K562 (cell line): ENCODE measurements around the gene GFI1B. TPM values are rescaled to one million over a fixed set of nuclear protein-coding genes. Genes with fewer than 3 reads are reported as not detected.

ENCODE experiments used
- ATF4 ChIP-seq: fragments of 450-650 bp; formaldehyde crosslinking; IDR thresholded peaks from 2 replicates; pipeline ENCODE4 v1.4.0; 2022; ENCODE audit warnings: mild to moderate bottlenecking, moderate library complexity
- BCL6 ChIP-seq: fragments of 250-450 bp; sonication (Bioruptor Pico); IDR thresholded peaks from 2 replicates; pipeline ENCODE4 v1.4.0; 2020
- CC2D1A ChIP-seq: fragments of 450-650 bp; IDR thresholded peaks from 2 replicates; pipeline ENCODE4 v1.6.1; 2017; ENCODE audit warnings: mild to moderate bottlenecking
- CSDE1 ChIP-seq, 2 experiments: fragments of 450-650 bp; IDR thresholded peaks; 2 replicates each; pipeline ENCODE4 v1.6.1; 2016; ENCODE audit warnings: mild to moderate bottlenecking in 1 of 2
- CXXC5 ChIP-seq: fragments of 250-450 bp; sonication (Bioruptor Pico); IDR thresholded peaks from 2 replicates; pipeline ENCODE4 v1.8.0; 2022; ENCODE audit warnings: inconsistent platforms, mild to moderate bottlenecking, moderate library complexity
- DACH1 ChIP-seq: fragments of 450-650 bp; IDR thresholded peaks from 2 replicates; pipeline ENCODE4 v1.6.1; 2018; ENCODE audit not compliant: partially characterized antibody
- DPF2 ChIP-seq: fragments of 450-650 bp; IDR thresholded peaks from 2 replicates; pipeline ENCODE4 v1.6.1; 2016
- ELF1 ChIP-seq: fragments of 200-800 bp; sonication (Bioruptor generic); IDR thresholded peaks from 2 replicates; pipeline ENCODE4 v1.6.1; 2016; ENCODE audit warnings: missing genetic modification characterization, missing compliant biosample characterization
- ESRRA ChIP-seq: fragments of 450-650 bp; IDR thresholded peaks from 2 replicates; pipeline ENCODE4 v1.6.1; 2014; ENCODE audit warnings: low read depth, mild to moderate bottlenecking, moderate library complexity, borderline replicate concordance
- HNRNPLL ChIP-seq: fragments of 200-400 bp; formaldehyde crosslinking; IDR thresholded peaks from 2 replicates; pipeline ENCODE4 v1.6.1; 2017; ENCODE audit warnings: low read length, low read depth, mild to moderate bottlenecking; ENCODE audit not compliant: poor library complexity, severe bottlenecking
- NR2C2 ChIP-seq, 2 experiments: fragments of 200-800 bp in 1 of 2; sonication (Bioruptor generic) in 1 of 2; sonication (generic) in 1 of 2; formaldehyde crosslinking in 1 of 2; IDR thresholded peaks; 2 replicates each; pipeline versions ENCODE4 v1.6.1 to v1.8.0; 2016 to 2022; ENCODE audit warnings: mild to moderate bottlenecking in 1 of 2, missing compliant biosample characterization in 1 of 2, missing genetic modification characterization in 1 of 2, missing genetic modification reagents in 1 of 2
- PKNOX1 ChIP-seq: fragments of 450-650 bp; IDR thresholded peaks from 2 replicates; pipeline ENCODE4 v1.6.1; 2016
- RFX5 ChIP-seq: IDR thresholded peaks from 2 replicates; pipeline ENCODE4 v1.6.1; 2011; ENCODE audit warnings: low read depth, mild to moderate bottlenecking, improper control_type of control experiment, low read length
- TFE3 ChIP-seq: fragments of 450-650 bp; formaldehyde crosslinking; IDR thresholded peaks from 2 replicates; pipeline ENCODE4 v1.4.0; 2020; ENCODE audit warnings: mild to moderate bottlenecking, mixed read lengths
- TSC22D4 ChIP-seq: fragments of 450-650 bp; IDR thresholded peaks from 2 replicates; pipeline ENCODE4 v1.6.1; 2016; ENCODE audit warnings: missing genetic modification characterization, missing biosample characterization, control low read depth
- ZKSCAN8 ChIP-seq: fragments of 200-800 bp; sonication (Bioruptor generic); IDR thresholded peaks from 2 replicates; pipeline ENCODE4 v1.6.1; 2016; ENCODE audit warnings: missing genetic modification characterization, missing compliant biosample characterization
- ZNF274 ChIP-seq: IDR thresholded peaks from 2 replicates; pipeline ENCODE4 v1.6.1; 2011; ENCODE audit warnings: low read depth, mild to moderate bottlenecking, low read length, moderate library complexity, borderline replicate concordance
- ZNF589 ChIP-seq: fragments of 200-800 bp; sonication (Bioruptor generic); IDR thresholded peaks from 2 replicates; pipeline ENCODE4 v1.6.1; 2016; ENCODE audit warnings: low read depth, missing genetic modification characterization, missing compliant biosample characterization
- ZNF609 ChIP-seq: sonication (generic); formaldehyde crosslinking; IDR thresholded peaks from 2 replicates; pipeline ENCODE4 v1.8.1; 2023; ENCODE audit warnings: missing genetic modification reagents, mild to moderate bottlenecking, borderline replicate concordance
- ZNF695 ChIP-seq: fragments of 450-650 bp; formaldehyde crosslinking; IDR thresholded peaks from 2 replicates; pipeline ENCODE4 v1.4.0; 2020; ENCODE audit warnings: mild to moderate bottlenecking, moderate library complexity
- ZNF778 ChIP-seq: fragments of 450-650 bp; formaldehyde crosslinking; IDR thresholded peaks from 2 replicates; pipeline ENCODE4 v1.4.0; 2020; ENCODE audit warnings: mild to moderate bottlenecking, moderate library complexity
- polyA plus RNA-seq, 8 experiments: library from polyadenylated mRNA; depleted of rRNA in 4 of 8; stranded (reverse) in 5 of 8; unstranded in 3 of 8; fragments of >200 nt; fragmentation: Nextera tagmentation in 2 of 8; fragmentation: Illumina TruSeq in 1 of 8; extraction: Ambion mirVana in 2 of 8; extraction: Trizol in 1 of 8; gene quantifications; 2 replicates each; pipeline versions ENCODE4 v1.2.1 to v1.2.3, GENCODE V29; 2011 to 2014; ENCODE audit warnings: inconsistent platforms in 1 of 8, missing spikeins in 1 of 8
- total RNA-seq, 7 experiments: library from RNA; depleted of rRNA in 6 of 7; stranded (reverse); fragments of >200 nt in 6 of 7; fragmentation: Illumina TruSeq in 2 of 7; extraction: Trizol in 2 of 7; gene quantifications; 2 replicates each; pipeline versions ENCODE4 v1.2.1 to v1.2.3, GENCODE V29; 2011 to 2021; ENCODE audit warnings: low replicate concordance in 1 of 7

Gene GFI1B
- total and polyA plus RNA-seq, 9 of the 15 experiments (the other 6 are each of a cell fraction or from before 2014, with no cell fraction given) = 8.0 to 75.7 (median 34.5) TPM

GRCh38 chr9:132994410-132995120 is 16.1 kb downstream of the GFI1B start (continued):
- TF ChIP-seq ZNF589 (CRISPR knock-in tag) (no peak), ZNF609 (CRISPR knock-in tag) (no peak), DACH1 (no peak), ZNF695 (no peak), ZNF274 (no peak), ATF4 (CRISPR knock-in tag) (peak; percentile 18; the same call in 1 of the 2 replicates), BCL6 (CRISPR knock-in tag) (no peak), PKNOX1 (no peak), ZKSCAN8 (CRISPR knock-in tag) (no peak), TFE3 (CRISPR knock-in tag) (no peak), ZNF778 (CRISPR knock-in tag) (no peak), RFX5 (no peak), CSDE1 (IDR thresholded peaks at IDR 0.05) (no peak), ESRRA (no peak; the same call in 1 of the 2 replicates), NR2C2 (CRISPR knock-in tag; IDR thresholded peaks at IDR 0.05) (no peak), NR2C2 (tag; IDR thresholded peaks at IDR 0.05) (no peak), CC2D1A (no peak), DPF2 (peak; percentile 73), ELF1 (tag) (no peak), TSC22D4 (tag) (no peak), HNRNPLL (peak; percentile 33), CXXC5 (peak; percentile 61)
